Panc1 (cell line): ENCODE results near the gene TINAG. TPM values are rescaled to one million over a fixed set of nuclear protein-coding genes. Genes with fewer than 3 reads are reported as not detected.

Source experiments
- ATAC-seq: fragments of 200-7000 bp; cut with Tn5 transposase; 2 replicates; pipeline ENCODE4 v1.9.1; 2020; ENCODE audit warnings: mild to moderate bottlenecking, moderate library complexity
- BruUV-seq: library from RNA; stranded (reverse); fragments of 400-500 nt; replicated peaks from 2 replicates; lab custom pipeline; 2021; lab: Mats Ljungman, UMichigan
- CTCF ChIA-PET: fragments of 300-600 bp; sonication (Branson Sonifier 250); formaldehyde crosslinking; loops from one replicate; lab custom pipeline; 2022; ENCODE audit warnings: antibody characterized with exemption; lab: Charles Lee
- POLR2A ChIA-PET: fragments of 300-600 bp; sonication (Branson Sonifier 250); formaldehyde crosslinking; loops from one replicate; lab custom pipeline; 2022; ENCODE audit warnings: antibody characterized with exemption; lab: Charles Lee
- DNase-seq: peaks from one replicate; pipeline ENCODE4 v3.0.0-alpha.2; 2010; ENCODE audit warnings: low read depth, low spot score
- H3K27ac ChIP-seq: 2 replicates; pipeline ENCODE4 v1.5.1; 2011; ENCODE audit warnings: mild to moderate bottlenecking, low read length, inconsistent platforms
- H3K27me3 ChIP-seq: fragments of 200-500 bp; sonication (Bioruptor generic); 2 replicates; pipeline ENCODE4 v1.6.0; 2014; ENCODE audit warnings: low read length, inconsistent platforms; ENCODE audit not compliant: control insufficient read depth, insufficient read depth
- H3K36me3 ChIP-seq: fragments of 200-500 bp; sonication (Bioruptor generic); 2 replicates; pipeline ENCODE4 v1.5.1; 2014; ENCODE audit warnings: inconsistent platforms, mild to moderate bottlenecking, low read length, moderate library complexity; ENCODE audit not compliant: control insufficient read depth, insufficient read depth
- H3K4me1 ChIP-seq: 2 replicates; pipeline ENCODE4 v1.5.1; 2011; ENCODE audit warnings: inconsistent platforms, mild to moderate bottlenecking, low read length, moderate library complexity; ENCODE audit not compliant: control insufficient read depth, insufficient read depth
- H3K4me3 ChIP-seq, 2 experiments: 2 replicates each; pipeline ENCODE4 v1.5.1; 2011 to 2012; ENCODE audit warnings: low read depth in 2 of 2, low read length in 2 of 2, mild to moderate bottlenecking in 2 of 2, inconsistent platforms in 1 of 2, moderate library complexity in 1 of 2
- H3K9me3 ChIP-seq: fragments of 200-500 bp; sonication (Bioruptor generic); 2 replicates; pipeline ENCODE4 v1.5.1; 2014; ENCODE audit warnings: low read depth, mild to moderate bottlenecking, inconsistent platforms, low read length, moderate library complexity; ENCODE audit not compliant: control insufficient read depth, insufficient read depth
- CTCF ChIP-seq: fragments of 450-650 bp; IDR thresholded peaks from 2 replicates; pipeline ENCODE4 v1.5.1; 2017; ENCODE audit warnings: mild to moderate bottlenecking
- POLR2AphosphoS5 ChIP-seq: IDR thresholded peaks from 2 replicates; pipeline ENCODE4 v1.6.1; 2012; ENCODE audit warnings: mild to moderate bottlenecking, low read depth, low read length, moderate library complexity
- REST ChIP-seq, 2 experiments: IDR thresholded peaks; 2 replicates each; pipeline ENCODE4 v1.6.1; 2011 to 2012; ENCODE audit warnings: low read depth in 2 of 2, control low read depth in 1 of 2, low read length in 1 of 2, mild to moderate bottlenecking in 1 of 2, moderate library complexity in 1 of 2; ENCODE audit not compliant: insufficient read depth in 1 of 2
- SIN3A ChIP-seq: IDR thresholded peaks from 2 replicates; pipeline ENCODE4 v1.6.1; 2012; ENCODE audit warnings: low read depth, mild to moderate bottlenecking, low read length, moderate library complexity, borderline replicate concordance; ENCODE audit not compliant: insufficient read depth
- TCF7L2 ChIP-seq: IDR thresholded peaks from 2 replicates; pipeline ENCODE4 v1.6.1; 2011; ENCODE audit warnings: mild to moderate bottlenecking, low read depth, low read length, inconsistent platforms
- in situ Hi-C: cut with HindIII; loops from 2 replicates; pipeline ENCODE4 v1.10.0; 2016; ENCODE audit warnings: low sequenced_read_pairs, low pct_unique_long_range_greater_than_20kb
- intact Hi-C: fragments of 100-400 bp; cut with micrococcal nuclease; formaldehyde crosslinking; loops from one replicate; pipeline ENCODE4 v1.10.0; 2022; ENCODE audit not compliant: unreplicated experiment
- total RNA-seq: library from RNA; stranded (reverse); gene quantifications from one replicate; pipeline ENCODE4 v1.2.1, GENCODE V29; 2021; ENCODE audit not compliant: unreplicated experiment

Gene TINAG
- total RNA-seq, 1 experiment from 2014 or later = not detected

DNA sequence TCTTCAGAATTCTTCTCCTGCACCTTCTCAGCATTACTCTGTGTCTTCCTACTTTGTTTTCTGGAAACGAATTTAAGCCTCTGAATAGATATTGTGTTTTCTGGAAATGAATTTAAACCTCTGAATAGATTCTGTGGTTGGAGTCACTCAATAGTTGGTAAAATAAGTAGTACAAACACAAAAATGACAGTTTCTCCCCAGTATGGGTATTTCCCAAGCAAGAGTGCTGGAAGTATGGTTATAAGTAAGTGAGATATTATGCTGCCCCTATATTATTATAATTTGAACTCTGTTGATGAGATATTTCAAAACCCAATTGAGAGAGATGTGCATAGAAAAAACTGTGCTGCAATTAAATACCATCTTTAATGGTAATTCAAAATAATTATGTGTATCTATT, 94.9 kb downstream of the TINAG start:
- ChIA-PET CTCF (no interaction called here), POLR2A (no interaction called here)
- intact Hi-C loops = no loop called here
- no peaks in the 10 kb centered on the region for H3K4me1 ChIP-seq
- no peaks in the 10 kb centered on the region for H3K36me3 ChIP-seq
- no peaks in the 10 kb centered on the region for H3K9me3 ChIP-seq
- no peak overlapping the region for H3K4me3 ChIP-seq
- no peak overlapping the region for H3K27ac ChIP-seq
- no peak for DNase-seq
- BruUV-seq = no TSS peak
- no peaks in the 10 kb centered on the region for H3K27me3 ChIP-seq
- in situ Hi-C loops = no loop called here
- no peak for ATAC-seq
- no peak for TF ChIP-seq CTCF
- no peak for TF ChIP-seq TCF7L2
- TF ChIP-seq SIN3A = no peak

DNA sequence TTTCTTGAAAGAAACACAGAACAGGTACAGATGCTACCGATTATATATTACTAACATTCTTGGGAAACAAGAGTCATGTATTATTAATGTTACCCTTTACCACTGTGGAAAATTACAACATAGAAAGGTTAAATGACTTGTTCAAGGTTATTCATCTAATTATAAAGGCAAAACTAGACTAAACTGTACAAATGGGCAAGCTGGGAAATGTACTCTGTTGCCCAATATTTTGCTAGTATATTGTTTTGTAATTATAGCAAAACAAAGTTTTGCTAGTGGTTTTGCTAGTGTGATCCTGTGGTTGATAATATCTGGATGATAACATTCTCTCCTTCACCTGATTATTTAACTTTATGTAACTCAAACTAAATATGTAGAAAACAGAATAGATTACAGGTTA, 96.5 kb downstream of the TINAG start:
- BruUV-seq = no TSS peak
- intact Hi-C loops = no loop called here
- no peaks in the 10 kb centered on the region for H3K4me1 ChIP-seq
- TF ChIP-seq SIN3A = no peak
- no peak for TF ChIP-seq POLR2AphosphoS5
- TF ChIP-seq CTCF = no peak
- no peak for TF ChIP-seq REST (IDR thresholded peaks at IDR 0.05; ENCODE audit: insufficient read depth in 1 of 2, low read depth in 2 of 2, low read length in 1 of 2)
- TF ChIP-seq TCF7L2 = no peak
- ATAC-seq (no peak), DNase-seq (no peak)
- no peak overlapping the region for H3K4me3 ChIP-seq
- no peaks in the 10 kb centered on the region for H3K9me3 ChIP-seq
- in situ Hi-C loops = no loop called here
- ChIA-PET CTCF (no interaction called here), POLR2A (no interaction called here)
- no peaks in the 10 kb centered on the region for H3K36me3 ChIP-seq
- H3K27ac ChIP-seq = no peak overlapping the region
- H3K27me3 ChIP-seq = no peaks in the 10 kb centered on the region
